Parathyroid adenoma (tissue), 2 donors: ENCODE results near the gene C11orf24.
A peak's percentile ranks its signal among the peaks of the same experiment; 100 is the strongest.

Experiments
- H2AFZ ChIP-seq: fragments of 300-600 bp; sonication (generic); one replicate; pipeline ENCODE4 v1.7.0; 2017; ENCODE audit warnings: antibody characterized with exemption, mild to moderate bottlenecking
- H3K27ac ChIP-seq: fragments of 300-600 bp; sonication (generic); one replicate; pipeline ENCODE4 v1.7.0; 2017
- H3K27me3 ChIP-seq: fragments of 300-600 bp; sonication (generic); one replicate; pipeline ENCODE4 v1.7.0; 2017; ENCODE audit warnings: low read length; ENCODE audit not compliant: control insufficient read depth, insufficient read depth
- H3K36me3 ChIP-seq: fragments of 300-600 bp; sonication (generic); one replicate; pipeline ENCODE4 v1.7.0; 2017; ENCODE audit warnings: low read length; ENCODE audit not compliant: control insufficient read depth, insufficient read depth
- H3K4me1 ChIP-seq: fragments of 300-600 bp; sonication (generic); one replicate; pipeline ENCODE4 v1.7.0; 2017; ENCODE audit warnings: control low read depth
- H3K4me2 ChIP-seq: fragments of 300-600 bp; sonication (generic); one replicate; pipeline ENCODE4 v1.7.0; 2017; ENCODE audit warnings: low read length
- H3K4me3 ChIP-seq: fragments of 300-600 bp; sonication (generic); one replicate; pipeline ENCODE4 v1.7.0; 2017; ENCODE audit warnings: low read depth, low read length
- H3K79me2 ChIP-seq: fragments of 300-600 bp; sonication (generic); one replicate; pipeline ENCODE4 v1.7.0; 2017; ENCODE audit warnings: control low read depth
- H3K9ac ChIP-seq: fragments of 300-600 bp; sonication (generic); one replicate; pipeline ENCODE4 v1.7.0; 2017; ENCODE audit warnings: mild to moderate bottlenecking
- H3K9me3 ChIP-seq: fragments of 300-600 bp; sonication (generic); one replicate; pipeline ENCODE4 v1.7.0; 2017; ENCODE audit warnings: low read length; ENCODE audit not compliant: control insufficient read depth
- CTCF ChIP-seq: fragments of 300-600 bp; sonication (generic); IDR thresholded peaks from one replicate; pipeline ENCODE4 v1.7.0; 2017; ENCODE audit warnings: antibody characterized with exemption, mild to moderate bottlenecking
- donor health status: primary hyperparathyroidism.

C11orf24 gene

GRCh38 chr11:68271023-68271780 is 571 bp downstream of the C11orf24 start:
- Histone ChIP-seq H3K27ac (peak overlapping the region; percentile 82), H3K9ac (no peak overlapping the region), H3K9me3 (no peaks in the 10 kb centered on the region), H3K4me1 (peaks cover 8% of the 10 kb centered on the region), H2AFZ (peak overlapping the region; percentile 80), H3K4me3 (peak overlapping the region; percentile 79), H3K27me3 (no peaks in the 10 kb centered on the region), H3K36me3 (no peaks in the 10 kb centered on the region), H3K4me2 (peak overlapping the region; percentile 52), H3K79me2 (no peaks in the 10 kb centered on the region)
- TF ChIP-seq CTCF = peak; percentile 20

- no peak for TF ChIP-seq CTCF
- Histone ChIP-seq H3K36me3 (no peaks in the 10 kb centered on the region), H2AFZ (peak overlapping the region; percentile 80), H3K27ac (no peak overlapping the region), H3K4me2 (no peak overlapping the region), H3K9ac (no peak overlapping the region), H3K4me3 (peak overlapping the region; percentile 79), H3K9me3 (no peaks in the 10 kb centered on the region), H3K27me3 (no peaks in the 10 kb centered on the region), H3K79me2 (no peaks in the 10 kb centered on the region), H3K4me1 (peaks cover 8% of the 10 kb centered on the region)
Observed at GRCh38 chr11:68270196-68271022, 1.4 kb downstream of the C11orf24 start.

GRCh38 chr11:68269414-68270081 is 2.2 kb downstream of the C11orf24 start:
- no peak overlapping the region for H3K9ac ChIP-seq
- H3K9me3 ChIP-seq = no peaks in the 10 kb centered on the region
- H3K79me2 ChIP-seq = no peaks in the 10 kb centered on the region
- peaks cover 5% of the 10 kb centered on the region for H3K4me1 ChIP-seq
- no peak overlapping the region for H2AFZ ChIP-seq
- H3K27ac ChIP-seq = no peak overlapping the region
- no peak for TF ChIP-seq CTCF
- H3K4me2 ChIP-seq = no peak overlapping the region
- H3K4me3 ChIP-seq = no peak overlapping the region
- no peaks in the 10 kb centered on the region for H3K27me3 ChIP-seq
- no peaks in the 10 kb centered on the region for H3K36me3 ChIP-seq

GRCh38 chr11:68267881-68268240 is 3.9 kb downstream of the C11orf24 start:
- no peak for TF ChIP-seq CTCF
- Histone ChIP-seq H3K79me2 (no peaks in the 10 kb centered on the region), H3K27ac (no peak overlapping the region), H3K27me3 (no peaks in the 10 kb centered on the region), H3K9ac (no peak overlapping the region), H3K9me3 (no peaks in the 10 kb centered on the region), H3K4me1 (no peaks in the 10 kb centered on the region), H3K4me3 (no peak overlapping the region), H3K4me2 (no peak overlapping the region), H2AFZ (no peak overlapping the region), H3K36me3 (no peaks in the 10 kb centered on the region)
